SU-DHL-6 (cell line): ENCODE measurements around the gene RPTOR.

ENCODE experiments used
- H2AFZ ChIP-seq: fragments of 200-600 bp; sonication (generic); 2 replicates; pipeline ENCODE4 v1.6.1; 2014; ENCODE audit warnings: low read depth, mild to moderate bottlenecking, moderate library complexity, mixed read lengths, antibody characterized with exemption, low read length; ENCODE audit not compliant: severe bottlenecking
- H3F3A ChIP-seq: fragments of 200-600 bp; shearing (Covaris generic); 2 replicates; pipeline ENCODE4 v1.6.0; 2016; ENCODE audit warnings: antibody characterized with exemption, mild to moderate bottlenecking; ENCODE audit not compliant: insufficient read depth
- H3K27ac ChIP-seq: fragments of 200-600 bp; sonication (generic); 2 replicates; pipeline ENCODE4 v1.5.1; 2016; ENCODE audit warnings: low read depth, mild to moderate bottlenecking, low read length, moderate library complexity, mixed read lengths
- H3K27me3 ChIP-seq: fragments of 200-600 bp; sonication (generic), shearing (Covaris generic); 2 replicates; pipeline ENCODE4 v1.6.0; 2014; ENCODE audit warnings: mild to moderate bottlenecking, low read length
- H3K36me3 ChIP-seq: fragments of 200-600 bp; sonication (generic); 2 replicates; pipeline ENCODE4 v1.6.1; 2014; ENCODE audit warnings: mild to moderate bottlenecking, low read length, mixed read lengths
- H3K4me2 ChIP-seq: fragments of 300-600, 200-600 bp; shearing (Covaris generic), sonication (generic); 2 replicates; pipeline ENCODE4 v1.6.0; 2014; ENCODE audit warnings: low read length, low read depth, mild to moderate bottlenecking; ENCODE audit not compliant: poor library complexity, severe bottlenecking
- H3K4me3 ChIP-seq: fragments of 200-600 bp; sonication (generic); 2 replicates; pipeline ENCODE4 v1.5.1; 2014; ENCODE audit warnings: antibody characterized with exemption, low read length, mild to moderate bottlenecking, mixed read lengths; ENCODE audit not compliant: insufficient read depth, poor library complexity, severe bottlenecking
- H3K79me2 ChIP-seq: fragments of 200-600 bp; sonication (generic); 2 replicates; pipeline ENCODE4 v1.6.1; 2014; ENCODE audit warnings: mild to moderate bottlenecking, low read length, moderate library complexity; ENCODE audit not compliant: insufficient read depth
- H3K9ac ChIP-seq: fragments of 200-600 bp; sonication (generic); 2 replicates; pipeline ENCODE4 v1.7.0; 2014; ENCODE audit warnings: mild to moderate bottlenecking, low read length
- H3K9me2 ChIP-seq: fragments of 200-600 bp; sonication (generic); replicated peaks from 2 replicates; pipeline ENCODE4 v1.6.1; 2014; ENCODE audit warnings: low read length; ENCODE audit not compliant: insufficient read depth
- H3K9me3 ChIP-seq: fragments of 200-600 bp; sonication (generic); 2 replicates; pipeline ENCODE4 v1.6.1; 2014; ENCODE audit warnings: low read length, mixed read lengths; ENCODE audit not compliant: insufficient read depth
- H4K20me1 ChIP-seq: fragments of 200-600 bp; sonication (generic); 2 replicates; pipeline ENCODE4 v1.6.1; 2014; ENCODE audit warnings: low read depth, mild to moderate bottlenecking, antibody characterized with exemption, low read length, moderate library complexity, mixed read lengths
- CTCF ChIP-seq: fragments of 200-600 bp; sonication (generic); IDR thresholded peaks from one replicate; pipeline ENCODE4 v1.5.1; 2017; ENCODE audit warnings: antibody characterized with exemption, mild to moderate bottlenecking, low read length, moderate library complexity; ENCODE audit not compliant: insufficient read depth, poor library complexity, severe bottlenecking
- EZH2phosphoT487 ChIP-seq: fragments of 200-600 bp; sonication (generic), shearing (Covaris generic); conservative IDR thresholded peaks from 2 replicates; pipeline ENCODE4 v1.6.1; 2018; ENCODE audit warnings: mild to moderate bottlenecking, antibody characterized with exemption, low read length, moderate library complexity, mixed read lengths

The RPTOR gene

GRCh38 chr17:80631142-80632045 is 86.8 kb downstream of the RPTOR start:
- no peak overlapping the region for H3K4me2 ChIP-seq
- H3K9me2 ChIP-seq = no peaks in the 10 kb centered on the region
- TF ChIP-seq CTCF (no peak), EZH2phosphoT487 (no peak)
- no peaks in the 10 kb centered on the region for H4K20me1 ChIP-seq
- peaks cover 16% of the 10 kb centered on the region; the same call in 1 of the 2 replicates for H3K79me2 ChIP-seq
- H3K27ac ChIP-seq = no peak overlapping the region
- H3K27me3 ChIP-seq = no peaks in the 10 kb centered on the region
- no peaks in the 10 kb centered on the region for H3F3A ChIP-seq
- no peaks in the 10 kb centered on the region for H3K9me3 ChIP-seq
- no peaks in the 10 kb centered on the region for H3K36me3 ChIP-seq
- H2AFZ ChIP-seq = no peak overlapping the region
- no peak overlapping the region for H3K9ac ChIP-seq
- H3K4me3 ChIP-seq = no peak overlapping the region

- Histone ChIP-seq H4K20me1 (no peaks in the 10 kb centered on the region), H3K4me3 (no peak overlapping the region), H3K27ac (no peak overlapping the region), H3K27me3 (no peaks in the 10 kb centered on the region), H3F3A (no peaks in the 10 kb centered on the region), H3K79me2 (peaks cover 16% of the 10 kb centered on the region; the same call in 1 of the 2 replicates), H3K36me3 (no peaks in the 10 kb centered on the region), H2AFZ (no peak overlapping the region), H3K4me2 (no peak overlapping the region), H3K9me3 (no peaks in the 10 kb centered on the region), H3K9me2 (no peaks in the 10 kb centered on the region), H3K9ac (no peak overlapping the region)
- no peak for TF ChIP-seq CTCF
- no peak for TF ChIP-seq EZH2phosphoT487
Measured at GRCh38 chr17:80632046-80632581, 87.5 kb downstream of the RPTOR start.

GRCh38 chr17:80633207-80633606 is 88.6 kb downstream of the RPTOR start:
- Histone ChIP-seq H3K4me3 (no peak overlapping the region), H3K27ac (no peak overlapping the region), H3K9ac (no peak overlapping the region), H3K79me2 (peaks cover 20% of the 10 kb centered on the region), H3K9me2 (no peaks in the 10 kb centered on the region), H4K20me1 (no peaks in the 10 kb centered on the region), H3K4me2 (no peak overlapping the region), H3K27me3 (no peaks in the 10 kb centered on the region), H3K36me3 (no peaks in the 10 kb centered on the region), H3F3A (no peaks in the 10 kb centered on the region), H3K9me3 (no peaks in the 10 kb centered on the region), H2AFZ (no peak overlapping the region)
- TF ChIP-seq CTCF = no peak
- no peak for TF ChIP-seq EZH2phosphoT487
